Fibroblast of lung (primary cell): ENCODE data around the gene MYOM3.

ENCODE experiments used
- EZH2 ChIP-seq: IDR thresholded peaks from 2 replicates; pipeline ENCODE4 v1.5.1; 2012; ENCODE audit warnings: low read length, control low read depth, mild to moderate bottlenecking; ENCODE audit errors: missing control alignments
- TF ChIP-seq, protein P1 (sequence below), 2 donors: IDR thresholded peaks in 1 of 2; conservative IDR thresholded peaks in 1 of 2; 1 replicate in 1 of 2; 2 replicates in 1 of 2; pipeline ENCODE4 v1.5.1; 2011 to 2012; ENCODE audit warnings: low read length in 2 of 2, control low read depth in 1 of 2, inconsistent platforms in 1 of 2, low read depth in 1 of 2, mild to moderate bottlenecking in 1 of 2

DNA sequence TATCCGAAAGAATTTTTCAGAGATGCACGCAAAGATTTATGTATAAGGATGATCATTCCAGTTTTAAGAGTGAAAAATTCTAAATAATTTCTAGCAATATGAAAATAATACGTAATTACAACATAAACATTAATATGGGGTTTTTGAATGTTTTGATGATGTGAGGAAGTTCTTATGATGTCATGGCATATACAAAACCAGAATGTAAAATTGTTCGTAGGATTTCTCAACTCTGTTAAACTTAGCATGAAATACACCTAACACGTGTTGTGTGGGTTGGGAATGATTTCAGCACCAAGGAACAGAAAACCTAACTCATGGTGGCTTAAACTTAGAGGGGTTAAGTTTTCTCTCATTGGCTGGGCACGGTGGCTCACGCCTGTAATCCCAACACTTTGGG lies 62.2 kb downstream of the MYOM3 start:
- TF ChIP-seq, protein P1, sequence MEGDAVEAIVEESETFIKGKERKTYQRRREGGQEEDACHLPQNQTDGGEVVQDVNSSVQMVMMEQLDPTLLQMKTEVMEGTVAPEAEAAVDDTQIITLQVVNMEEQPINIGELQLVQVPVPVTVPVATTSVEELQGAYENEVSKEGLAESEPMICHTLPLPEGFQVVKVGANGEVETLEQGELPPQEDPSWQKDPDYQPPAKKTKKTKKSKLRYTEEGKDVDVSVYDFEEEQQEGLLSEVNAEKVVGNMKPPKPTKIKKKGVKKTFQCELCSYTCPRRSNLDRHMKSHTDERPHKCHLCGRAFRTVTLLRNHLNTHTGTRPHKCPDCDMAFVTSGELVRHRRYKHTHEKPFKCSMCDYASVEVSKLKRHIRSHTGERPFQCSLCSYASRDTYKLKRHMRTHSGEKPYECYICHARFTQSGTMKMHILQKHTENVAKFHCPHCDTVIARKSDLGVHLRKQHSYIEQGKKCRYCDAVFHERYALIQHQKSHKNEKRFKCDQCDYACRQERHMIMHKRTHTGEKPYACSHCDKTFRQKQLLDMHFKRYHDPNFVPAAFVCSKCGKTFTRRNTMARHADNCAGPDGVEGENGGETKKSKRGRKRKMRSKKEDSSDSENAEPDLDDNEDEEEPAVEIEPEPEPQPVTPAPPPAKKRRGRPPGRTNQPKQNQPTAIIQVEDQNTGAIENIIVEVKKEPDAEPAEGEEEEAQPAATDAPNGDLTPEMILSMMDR (conservative IDR thresholded peaks at IDR 0.05 in 1 of 2, IDR thresholded peaks at IDR 0.05 in 1 of 2; ENCODE audit: low read depth in 1 of 2, low read length in 2 of 2), result no peak
- no peak for TF ChIP-seq EZH2
